Measurements from ENCODE around the gene ADAMTS19.

The ADAMTS19 gene

GRCh38 chr5:129672006-129672405 is 211.9 kb downstream of the ADAMTS19 start:
- DNase-seq (ENCODE audit: low read depth), result no peak

- DNase-seq (ENCODE audit: low read depth), result no peak
These were observed 219.6 kb downstream of the ADAMTS19 start for GRCh38 chr5:129679671-129680070.

- no peak for DNase-seq (ENCODE audit: low read depth)
These were observed 227.8 kb downstream of the ADAMTS19 start for GRCh38 chr5:129687941-129688340.

GRCh38 chr5:129689045-129689444 is 228.9 kb downstream of the ADAMTS19 start:
- DNase-seq (ENCODE audit: low read depth), result no peak

- no peak for DNase-seq (ENCODE audit: low read depth)
These were observed 231.1 kb downstream of the ADAMTS19 start for GRCh38 chr5:129691220-129691619.

GRCh38 chr5:129696636-129697035 is 236.5 kb downstream of the ADAMTS19 start:
- no peak for DNase-seq (ENCODE audit: low read depth)

GRCh38 chr5:129698661-129699060 is 238.6 kb downstream of the ADAMTS19 start:
- DNase-seq (ENCODE audit: low read depth), result no peak

- DNase-seq (ENCODE audit: low read depth), result no peak
These were observed 256.1 kb downstream of the ADAMTS19 start for GRCh38 chr5:129716235-129716634.

GRCh38 chr5:129716651-129717050 is 256.6 kb downstream of the ADAMTS19 start:
- DNase-seq (ENCODE audit: low read depth), result no peak

- DNase-seq (ENCODE audit: low read depth), result no peak
These were observed 257.7 kb downstream of the ADAMTS19 start for GRCh38 chr5:129717751-129718310.

GRCh38 chr5:129718471-129719090 is 258.5 kb downstream of the ADAMTS19 start:
- no peak for DNase-seq (ENCODE audit: low read depth)

GRCh38 chr5:129724222-129724621 is 264.1 kb downstream of the ADAMTS19 start:
- DNase-seq (ENCODE audit: low read depth), result no peak

GRCh38 chr5:129724647-129725046 is 264.5 kb downstream of the ADAMTS19 start:
- DNase-seq (ENCODE audit: low read depth), result no peak

- no peak for DNase-seq (ENCODE audit: low read depth)
These were observed 279.7 kb downstream of the ADAMTS19 start for GRCh38 chr5:129739773-129740172.

GRCh38 chr5:129743541-129744187 is 283.6 kb downstream of the ADAMTS19 start:
- no peak for DNase-seq (ENCODE audit: low read depth)

GRCh38 chr5:129745997-129746396 is 285.9 kb downstream of the ADAMTS19 start:
- DNase-seq (ENCODE audit: low read depth), result no peak

GRCh38 chr5:129746876-129747275 is 286.8 kb downstream of the ADAMTS19 start:
- no peak for DNase-seq (ENCODE audit: low read depth)

GRCh38 chr5:129747572-129748407 is 287.7 kb downstream of the ADAMTS19 start, which contains the start of gene MINAR2:
TSS of gene MINAR2 (plus strand) at chr5:129748094. CDS start at chr5:129748191, 97 bp downstream.
- DNase-seq (ENCODE audit: low read depth), result no peak

- DNase-seq (ENCODE audit: low read depth), result no peak
These were observed 289.1 kb downstream of the ADAMTS19 start for GRCh38 chr5:129748913-129749880.

- DNase-seq (ENCODE audit: low read depth), result no peak
These were observed 300.7 kb downstream of the ADAMTS19 start for GRCh38 chr5:129760636-129761325.

GRCh38 chr5:129763651-129764050 is 303.6 kb downstream of the ADAMTS19 start:
- no peak for DNase-seq (ENCODE audit: low read depth)
